GM19324 (cell line): ENCODE measurements around the gene PDF.

ENCODE experiments used
- ATAC-seq: cut with Tn5 transposase; IDR thresholded peaks from one replicate; pipeline ENCODE4 v1.9.1; 2021; ENCODE audit warnings: mild to moderate bottlenecking, moderate library complexity; ENCODE audit not compliant: unreplicated experiment, low FRiP score

The PDF gene

DNA sequence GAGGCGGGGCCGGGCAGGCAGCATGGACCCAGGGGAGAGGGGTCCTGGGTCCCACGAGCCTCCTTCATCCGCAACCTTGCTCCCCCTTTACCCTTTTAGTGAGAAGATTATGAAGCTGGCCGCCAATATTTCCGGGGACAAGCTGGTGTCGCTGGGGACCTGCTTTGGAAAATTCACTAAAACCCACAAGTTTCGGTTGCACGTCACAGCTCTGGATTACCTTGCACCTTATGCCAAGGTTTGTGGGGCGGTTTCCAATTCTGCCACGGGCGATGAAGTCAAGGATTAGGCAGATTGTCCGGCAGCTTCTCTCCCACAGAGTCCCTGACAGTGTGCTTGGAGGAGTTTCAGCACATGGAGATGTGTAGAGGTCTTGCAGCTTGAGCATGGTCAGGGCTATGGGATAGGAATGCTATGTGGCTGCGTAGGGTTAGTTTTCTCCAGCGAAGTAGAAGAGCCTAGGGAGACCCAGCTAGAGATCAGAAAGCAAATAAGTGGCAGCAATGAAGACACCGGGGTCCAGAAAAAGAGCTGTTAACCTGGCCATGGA is 9.8 kb upstream of the PDF start:
- ATAC-seq = peak; percentile 5

DNA sequence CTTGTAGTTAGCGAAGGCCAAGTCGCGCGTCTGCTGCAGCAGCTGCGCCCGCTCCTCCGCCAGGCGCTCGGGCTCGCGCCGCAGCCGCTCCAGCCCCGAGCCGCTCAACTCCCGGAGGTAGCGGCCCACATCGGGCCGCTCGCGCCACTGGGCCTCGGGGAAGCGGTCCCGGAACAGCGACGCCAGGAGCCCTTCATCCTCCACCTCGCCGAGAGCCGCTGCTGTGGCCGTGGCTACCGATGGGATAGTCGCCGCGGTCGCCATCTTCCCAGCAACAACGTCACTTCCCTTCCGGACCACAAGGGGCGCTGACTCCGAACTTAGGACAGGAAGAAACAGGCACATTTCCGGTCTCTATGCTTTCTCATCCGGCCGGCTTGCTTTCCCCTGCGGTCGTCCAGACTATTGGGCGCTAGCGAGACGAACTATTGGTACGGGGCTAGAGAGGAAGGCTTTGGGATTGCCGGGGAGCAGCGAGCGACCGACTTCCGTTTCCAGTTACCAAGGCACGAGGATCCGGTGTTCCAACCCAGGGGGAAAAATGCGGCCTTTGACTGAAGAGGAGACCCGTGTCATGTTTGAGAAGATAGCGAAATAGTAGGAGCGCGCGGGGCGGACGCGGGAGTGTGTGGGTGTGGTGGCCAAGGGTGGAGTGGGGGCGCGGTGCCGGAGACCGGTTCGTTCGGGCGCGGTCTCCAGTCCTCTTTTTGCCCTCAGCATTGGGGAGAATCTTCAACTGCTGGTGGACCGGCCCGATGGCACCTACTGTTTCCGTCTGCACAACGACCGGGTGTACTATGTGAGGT is 9.1 kb upstream of the PDF start, which contains the start of the genes COG8 and NIP7:
TSS of gene COG8 (minus strand) at position 276 of the 806 bp plus-strand sequence. CDS start at position 264, 12 bp downstream.
TSS of gene NIP7 (plus strand) at position 484 of the 806 bp plus-strand sequence. CDS start at position 542, 58 bp downstream.
- ATAC-seq = peak; percentile 89

DNA sequence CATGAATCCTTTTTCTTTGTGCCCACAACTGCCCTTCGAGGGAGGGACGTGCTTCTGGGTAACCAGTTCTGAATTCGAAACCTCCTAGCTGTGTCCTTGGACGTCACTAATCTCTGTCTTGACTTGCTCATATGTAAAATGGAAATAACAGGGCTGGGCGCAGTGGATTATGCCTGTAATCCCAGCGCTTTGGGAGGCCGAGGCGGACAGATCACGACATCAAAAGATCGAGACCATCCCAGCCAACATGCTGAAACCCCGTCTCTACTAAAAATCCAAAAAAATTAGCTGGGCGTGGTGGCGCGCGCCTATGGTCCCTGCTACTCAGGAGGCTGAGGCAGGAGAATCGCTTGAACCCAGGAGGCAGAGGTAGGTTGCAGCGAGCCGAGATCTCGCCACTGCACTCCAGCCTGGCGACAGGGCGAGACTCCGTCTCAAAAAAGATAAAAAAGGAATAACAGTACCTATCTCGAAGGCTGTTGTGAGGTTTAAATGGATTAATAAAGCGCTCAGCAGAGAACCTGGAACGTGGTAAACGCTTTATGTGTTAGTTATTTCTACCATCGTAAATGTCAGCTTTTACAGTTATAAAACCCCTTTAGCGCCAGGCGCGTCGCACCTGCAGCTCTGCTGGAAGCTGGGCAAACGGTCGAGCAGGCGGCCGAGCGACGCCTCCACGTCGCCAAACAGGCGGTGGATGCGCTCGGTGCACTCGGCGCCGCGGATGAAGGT is 8.3 kb upstream of the PDF start:
- ATAC-seq = no peak

DNA sequence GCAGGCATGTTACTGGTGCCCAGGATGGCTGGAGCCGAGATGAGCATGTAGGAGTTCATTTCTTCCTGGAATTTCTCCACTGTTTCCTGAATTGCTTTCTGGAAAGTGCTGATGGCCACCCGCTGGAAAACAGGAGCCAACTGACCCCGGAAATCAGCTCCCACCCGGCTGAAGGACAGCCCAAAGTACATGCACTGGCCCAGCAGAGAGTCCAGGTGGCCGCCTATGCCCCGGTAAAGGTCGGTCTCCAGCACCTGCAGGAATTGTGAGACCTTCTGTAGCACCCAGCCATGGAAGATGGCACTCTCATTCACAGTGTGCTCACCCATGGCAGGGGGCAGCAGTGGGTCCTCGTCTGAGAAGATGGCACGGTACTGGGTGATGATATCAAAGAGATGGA is 4.3 kb upstream of the PDF start:
- no peak for ATAC-seq

DNA sequence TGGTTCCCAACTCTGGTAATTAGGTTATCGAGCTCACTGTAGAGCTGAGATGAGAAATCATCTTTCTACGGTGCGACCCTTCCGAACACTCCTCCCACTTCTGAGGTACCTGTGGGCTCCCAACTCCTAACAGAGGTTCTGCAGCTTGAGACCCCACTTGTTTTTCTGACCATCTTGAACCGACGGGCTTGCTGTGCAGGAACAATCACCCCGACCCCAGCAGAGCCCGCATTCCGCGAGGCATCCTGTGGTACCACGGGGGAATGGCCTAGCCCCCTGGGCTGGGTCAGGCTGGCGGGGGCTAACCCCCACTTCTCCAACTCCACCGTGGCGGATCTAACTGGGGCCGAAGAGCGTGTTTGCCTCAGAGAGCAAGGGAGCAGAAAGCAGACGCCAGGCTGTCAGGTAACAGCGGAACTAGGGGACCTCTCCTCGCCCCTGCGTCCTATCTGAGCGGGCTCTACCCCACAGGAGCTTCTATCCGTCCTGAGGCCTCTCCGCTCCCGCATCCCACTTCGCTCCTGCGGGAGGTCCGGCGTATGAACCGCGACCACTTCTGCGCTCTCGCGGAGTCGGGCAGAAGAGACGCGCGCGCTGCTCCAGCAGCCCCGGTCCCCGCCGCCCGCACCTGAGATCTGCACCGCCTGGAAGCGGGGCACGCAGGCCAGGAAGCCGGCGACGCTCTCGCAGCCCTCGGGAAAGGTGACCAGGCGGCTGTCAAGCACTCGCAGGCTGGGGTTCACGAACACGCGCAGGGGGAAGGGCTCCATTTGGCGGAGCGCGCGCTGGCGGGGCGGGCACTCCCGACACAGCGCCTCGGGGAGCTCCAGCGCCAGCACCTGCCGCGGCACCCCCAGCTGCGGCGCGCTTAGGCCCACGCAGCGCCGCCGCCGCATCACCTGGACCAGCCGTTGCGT is 761 bp downstream of the PDF start:
- peak; percentile 8 for ATAC-seq

DNA sequence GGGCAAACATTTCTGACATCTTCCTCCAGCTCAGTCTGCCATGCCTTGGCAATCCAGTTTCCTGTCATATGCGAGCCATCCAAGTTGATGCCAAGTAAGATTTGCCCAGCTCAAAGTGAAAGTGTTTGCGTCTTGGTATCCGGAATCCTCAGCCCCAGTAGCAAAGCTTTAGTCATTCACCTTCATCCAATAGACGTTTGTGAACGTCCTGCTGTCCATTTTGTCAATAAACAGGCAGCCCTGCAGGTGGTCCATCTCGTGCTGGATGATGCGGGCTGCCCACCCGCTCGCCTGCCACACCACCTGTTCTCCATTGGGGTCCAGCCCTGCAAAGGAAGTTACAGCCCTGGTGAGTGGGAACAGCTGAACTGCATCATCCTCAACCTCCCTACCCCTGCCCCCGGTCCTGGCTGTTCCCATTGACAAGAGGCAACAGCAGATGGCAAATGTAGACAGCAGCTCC is 1.5 kb downstream of the PDF start:
- no peak for ATAC-seq

DNA sequence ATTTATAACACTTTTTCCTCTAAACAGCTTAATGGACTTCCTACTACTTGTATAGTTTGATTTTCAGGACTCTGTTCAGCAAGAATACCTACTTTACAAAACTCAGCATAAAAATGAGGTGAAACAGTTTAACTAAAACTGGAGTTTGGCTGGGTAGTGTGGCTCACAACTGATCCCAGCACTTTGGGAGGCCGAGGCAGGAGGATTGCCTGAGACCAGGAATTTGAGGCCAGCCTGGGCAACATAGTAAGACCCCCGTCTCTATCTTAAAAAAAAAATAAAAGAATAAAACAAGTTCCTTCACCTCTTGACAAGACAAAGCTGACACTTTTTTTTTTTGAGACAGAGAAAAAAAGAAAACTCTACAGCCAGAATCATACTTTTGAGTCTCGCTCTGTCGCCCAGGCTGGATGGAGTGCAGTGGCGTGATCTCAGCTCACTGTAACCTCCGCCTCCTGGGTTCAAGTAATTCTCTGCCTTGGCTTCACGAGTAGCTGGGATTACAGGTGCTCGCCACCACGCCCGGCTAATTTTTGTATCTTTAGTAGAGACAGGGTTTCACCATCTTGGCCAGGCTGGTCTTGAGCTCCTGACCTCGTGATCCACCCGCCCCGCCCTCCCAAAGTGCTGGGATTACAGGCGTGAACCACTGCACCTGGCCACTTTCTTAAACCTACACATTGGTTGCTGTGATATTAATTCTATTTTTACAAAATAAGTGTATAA is 2.6 kb downstream of the PDF start:
- ATAC-seq = no peak

DNA sequence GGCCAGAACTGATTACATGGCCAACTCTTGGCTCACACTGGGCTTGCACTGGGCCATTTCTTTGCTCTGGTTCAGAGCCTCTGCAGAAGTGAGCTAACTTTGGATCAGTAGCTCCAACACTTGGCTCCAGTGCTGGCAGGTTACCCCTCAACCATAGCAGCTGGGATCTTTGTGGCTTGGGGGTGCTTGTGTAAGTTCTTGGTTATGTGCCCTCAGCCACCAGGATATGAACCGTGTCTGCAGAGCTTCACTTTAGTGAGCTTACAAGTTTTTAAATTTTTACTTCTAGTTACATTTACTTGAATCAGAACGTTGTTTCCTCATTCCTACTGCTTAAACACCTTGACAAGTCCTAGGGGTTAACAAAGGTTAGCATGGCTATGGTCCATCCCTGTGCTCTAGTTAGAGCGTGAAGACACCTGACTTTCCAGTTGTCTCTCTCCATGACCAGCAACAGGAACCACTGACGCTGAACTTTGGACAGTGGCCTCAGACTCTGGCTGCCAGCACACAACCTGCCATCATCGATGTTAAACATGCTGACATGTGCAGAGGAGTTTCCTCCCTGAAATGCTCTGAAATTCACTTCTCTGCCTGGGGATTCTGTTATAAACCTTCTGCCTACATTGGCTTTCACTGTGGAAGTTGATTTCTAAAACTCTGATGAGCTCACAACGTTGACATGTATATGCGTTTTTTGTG is 4.1 kb downstream of the PDF start:
- no peak for ATAC-seq

DNA sequence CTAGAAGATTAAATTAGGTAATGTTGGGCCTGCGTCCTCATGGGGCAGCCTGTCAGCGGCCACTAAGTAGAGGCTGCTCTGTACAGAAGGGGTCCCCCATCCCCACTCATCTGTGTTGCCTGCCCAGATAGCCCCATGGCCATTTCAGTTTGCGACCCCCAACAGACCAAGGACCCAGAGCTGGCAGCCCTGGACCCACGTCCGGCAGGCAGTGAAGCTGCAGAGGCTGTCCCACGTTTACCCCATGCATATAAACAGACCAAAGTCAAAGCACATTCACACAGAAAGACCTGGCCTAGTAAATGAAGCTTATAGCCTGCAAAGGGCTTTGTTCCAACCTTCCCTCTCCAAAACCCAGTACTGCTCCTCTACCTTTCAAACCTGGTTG is 4.6 kb downstream of the PDF start:
- ATAC-seq = no peak

DNA sequence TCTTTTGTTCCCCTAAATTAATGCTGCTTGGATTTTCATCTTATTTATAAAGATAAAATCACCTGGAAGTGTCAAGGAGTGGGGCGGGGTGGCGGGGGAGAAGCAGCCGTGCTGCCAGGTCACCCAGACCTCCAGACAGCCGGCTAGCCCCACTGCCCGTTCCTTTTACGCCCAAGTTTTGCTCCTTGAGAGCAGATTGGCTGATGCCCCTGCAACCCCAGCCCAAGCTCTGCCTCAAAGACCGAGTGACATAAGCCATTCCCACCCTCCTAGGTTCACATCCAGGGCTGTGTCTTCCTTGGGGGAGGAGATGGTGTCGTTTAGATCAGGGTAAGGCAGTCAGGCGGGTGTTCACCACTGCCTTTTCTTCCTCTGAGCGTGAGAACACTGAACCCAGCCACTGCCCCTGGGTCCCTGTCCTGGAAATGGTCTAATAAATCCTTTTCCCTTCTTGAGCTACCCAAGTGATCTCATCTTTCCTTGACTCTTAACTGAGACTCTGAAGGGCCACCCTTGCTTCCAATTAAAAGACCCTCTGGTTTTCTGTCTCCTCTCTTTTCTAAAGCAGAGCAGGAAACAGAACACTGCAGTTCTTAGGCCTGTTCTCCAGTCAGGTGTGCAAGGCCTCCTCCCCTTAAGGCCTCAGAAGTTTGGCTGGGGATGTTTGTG is 5.7 kb downstream of the PDF start:
- no peak for ATAC-seq

DNA sequence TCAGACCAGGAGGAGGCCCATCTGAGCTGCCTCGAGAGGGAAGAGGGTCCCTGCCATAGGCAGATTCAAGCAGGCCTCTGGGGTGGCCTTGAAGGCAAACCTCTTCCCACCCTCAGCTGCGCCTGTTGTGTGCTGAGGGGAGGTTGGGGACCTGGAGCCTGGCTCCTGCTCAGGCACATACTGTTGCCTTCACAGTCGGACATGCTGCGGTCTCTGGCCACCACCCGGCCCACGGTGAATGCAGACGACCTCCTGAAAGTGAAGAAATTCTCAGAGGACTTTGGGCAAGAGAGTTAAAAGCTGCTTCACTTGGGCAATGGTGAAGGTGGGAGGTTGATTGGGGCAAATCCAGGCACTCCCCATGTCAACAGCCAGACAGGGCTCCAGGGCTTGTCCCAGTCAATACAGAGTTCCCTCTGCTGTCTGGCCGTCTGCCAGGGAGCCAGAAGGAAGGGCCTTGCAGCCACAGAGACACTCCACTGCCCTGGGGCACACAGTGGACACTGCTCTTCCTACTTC is 6.3 kb downstream of the PDF start:
- no peak for ATAC-seq

DNA sequence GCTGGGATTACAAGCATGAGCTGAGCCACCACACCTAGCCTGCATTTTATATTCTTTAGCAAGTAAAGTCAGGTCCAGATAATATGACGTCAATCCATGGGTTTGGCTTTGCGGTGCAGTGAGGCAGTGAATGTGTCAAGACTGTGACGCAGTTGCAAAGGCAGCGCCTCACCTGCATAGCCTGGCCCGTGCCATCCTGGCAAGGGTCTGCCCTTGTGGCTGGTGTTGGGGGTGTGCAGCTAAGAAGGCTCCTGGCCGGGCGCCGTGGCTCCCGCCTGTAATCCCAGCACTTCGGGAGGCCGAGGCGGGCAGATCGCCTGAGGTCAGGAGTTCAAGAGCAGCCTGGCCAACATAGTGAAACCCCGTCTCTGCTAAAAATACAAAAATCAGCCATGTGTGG is 7.0 kb downstream of the PDF start:
- ATAC-seq = no peak

DNA sequence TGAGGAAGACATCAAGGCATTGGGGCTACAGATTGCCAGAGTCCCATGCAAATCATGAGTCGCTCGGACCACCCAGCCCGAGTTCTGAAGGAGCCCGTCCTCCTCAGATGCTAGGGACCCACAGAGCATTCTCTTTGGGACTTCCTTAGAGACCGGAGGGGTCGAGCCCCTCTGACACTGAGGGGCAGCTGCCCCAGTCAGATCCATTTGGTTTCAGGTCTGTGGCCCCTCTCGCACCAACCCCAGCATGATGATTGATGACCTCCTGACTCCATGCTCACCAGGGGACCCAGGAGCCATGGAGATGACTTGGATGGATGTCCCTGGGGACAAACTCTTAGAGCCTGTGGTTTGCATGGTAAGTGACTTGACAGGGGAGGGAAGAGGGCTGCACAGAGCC is 8.0 kb downstream of the PDF start:
- no peak for ATAC-seq

DNA sequence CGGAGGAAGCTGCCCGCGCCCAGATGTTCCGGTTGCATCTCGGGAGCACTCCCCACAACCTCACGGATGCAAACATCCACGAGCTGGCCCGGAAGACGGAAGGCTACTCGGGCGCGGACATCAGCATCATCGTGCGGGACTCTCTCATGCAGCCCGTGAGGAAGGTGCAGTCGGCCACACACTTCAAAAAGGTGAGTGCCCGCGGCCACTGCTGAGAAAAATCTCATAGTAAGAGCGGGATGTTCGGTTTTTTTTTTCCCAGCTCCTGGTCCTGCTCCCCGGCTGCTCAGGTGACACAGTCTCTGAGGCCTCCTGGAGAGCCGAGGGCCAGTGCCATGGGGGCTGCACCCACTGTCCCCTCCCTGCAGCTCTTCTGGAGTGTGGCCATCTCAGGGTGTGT is 9.3 kb downstream of the PDF start:
- ATAC-seq = no peak

DNA sequence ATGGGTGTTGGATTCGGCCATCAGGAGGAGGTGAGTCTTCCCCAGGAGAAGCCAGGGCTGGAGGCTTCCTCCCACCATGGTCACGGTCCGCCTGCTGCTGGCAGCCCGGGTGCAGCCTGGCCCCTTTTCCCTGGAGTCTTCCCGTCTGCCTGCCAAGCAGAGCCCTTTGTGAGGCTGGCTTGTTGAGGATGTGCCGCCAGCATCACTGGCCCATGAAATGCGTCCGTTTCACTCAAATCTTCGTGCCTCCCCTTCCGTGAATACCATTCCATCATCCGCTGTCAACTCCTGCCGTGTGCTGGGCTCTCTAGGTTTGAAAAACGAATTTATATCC is 9.7 kb downstream of the PDF start:
- no peak for ATAC-seq

DNA sequence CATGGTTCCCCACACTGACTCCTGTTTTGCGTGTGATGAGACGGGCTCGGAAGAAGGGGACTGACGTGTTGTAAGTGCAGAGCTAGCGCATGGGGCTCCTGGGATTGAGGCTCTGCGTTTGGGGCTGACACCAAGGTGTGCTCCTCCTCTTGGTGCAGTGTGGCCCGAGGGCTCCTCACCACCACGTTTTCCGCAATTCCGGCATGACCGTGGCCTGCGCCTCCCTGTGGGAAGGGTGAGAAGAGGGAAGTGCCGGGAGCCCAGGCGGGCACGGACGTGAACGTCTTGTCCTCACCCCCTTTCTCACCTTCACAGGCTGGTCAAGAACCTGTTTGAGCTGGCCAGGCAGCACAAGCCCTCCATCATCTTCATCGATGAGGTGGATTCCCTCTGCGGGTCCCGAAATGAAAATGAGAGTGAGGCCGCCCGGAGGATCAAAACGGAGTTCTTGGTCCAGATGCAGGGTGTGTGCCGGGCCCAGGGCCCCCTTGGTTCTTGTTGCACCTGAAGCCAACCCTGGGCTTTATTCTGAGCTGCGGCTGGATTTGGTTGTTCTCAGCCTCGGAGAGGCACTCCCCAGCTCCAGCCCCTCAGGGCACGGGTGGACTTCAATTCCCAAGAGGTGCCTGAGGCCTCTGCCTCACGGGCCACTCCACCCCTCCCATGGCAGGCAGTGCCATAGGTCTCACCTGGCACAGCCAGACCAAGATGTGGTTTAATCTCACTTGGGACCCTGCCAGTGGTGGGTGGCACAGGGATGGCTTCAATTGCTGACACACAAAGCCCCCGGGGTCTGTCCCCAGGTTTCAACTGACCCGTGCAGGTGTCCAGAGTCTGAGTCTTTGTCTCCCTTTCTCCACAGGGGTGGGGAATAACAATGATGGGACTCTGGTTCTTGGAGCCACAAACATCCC is 10.3 kb downstream of the PDF start:
- no peak for ATAC-seq

DNA sequence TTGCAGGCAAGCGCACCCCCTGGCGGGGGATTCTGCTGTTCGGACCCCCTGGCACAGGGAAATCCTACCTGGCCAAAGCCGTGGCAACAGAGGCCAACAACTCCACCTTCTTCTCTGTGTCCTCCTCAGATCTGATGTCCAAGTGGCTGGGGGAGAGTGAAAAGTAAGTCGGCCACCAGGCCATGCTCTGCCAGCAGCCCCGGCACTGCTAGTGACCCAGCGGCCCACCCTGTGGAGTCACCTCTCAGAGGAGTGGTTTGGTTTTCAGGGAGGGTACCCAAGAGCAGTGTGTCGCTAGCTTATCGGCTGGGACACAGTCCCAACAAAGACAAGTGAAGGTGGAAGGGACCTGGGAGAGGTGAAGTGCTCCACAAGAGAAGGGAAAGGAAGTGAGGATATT is 11.0 kb downstream of the PDF start:
- no peak for ATAC-seq

DNA sequence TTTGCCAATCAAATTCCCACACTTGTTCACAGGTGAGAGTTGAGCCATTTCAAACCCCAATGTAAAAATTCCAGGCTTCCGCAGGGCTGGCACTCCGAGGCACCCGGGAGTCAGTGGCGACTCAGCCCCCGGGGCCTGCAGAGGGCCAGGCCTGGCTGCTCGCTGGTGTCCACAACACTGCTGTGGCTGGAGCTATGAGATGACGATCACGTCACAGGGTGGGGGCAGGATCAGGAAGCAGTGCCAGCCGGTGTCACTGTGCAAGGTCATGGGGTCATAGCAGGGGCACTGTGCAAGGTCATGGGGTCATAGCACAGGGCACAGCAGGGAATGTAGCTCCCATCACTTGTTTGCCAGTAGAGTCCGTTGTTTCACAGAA is 11.5 kb downstream of the PDF start:
- no peak for ATAC-seq
